ENCODE data around the gene HPCA.
A peak's percentile ranks its signal among the peaks of the same experiment; 100 is the strongest.

Gene HPCA

GRCh38 chr1:32926562-32926961 is 40.3 kb downstream of the HPCA start:
- no peak for DNase-seq (ENCODE audit: low read depth)
- no peak overlapping the region for H3K4me3 ChIP-seq (ENCODE audit: low read depth, low read length)
- no peak for TF ChIP-seq CTCF (IDR thresholded peaks at IDR 0.05; ENCODE audit: control insufficient read depth, extremely low read depth, insufficient read depth)

- TF ChIP-seq CTCF (IDR thresholded peaks at IDR 0.05; ENCODE audit: control insufficient read depth, extremely low read depth, insufficient read depth), result no peak
- H3K4me3 ChIP-seq (ENCODE audit: low read depth, low read length), result no peak overlapping the region
Measured at GRCh38 chr1:32927441-32927840, 41.1 kb downstream of the HPCA start.

GRCh38 chr1:32928285-32928684 is 42.0 kb downstream of the HPCA start:
- DNase-seq (ENCODE audit: low read depth), result no peak
- no peak for TF ChIP-seq CTCF (IDR thresholded peaks at IDR 0.05; ENCODE audit: control insufficient read depth, extremely low read depth, insufficient read depth)
- H3K4me3 ChIP-seq (ENCODE audit: low read depth, low read length), result no peak overlapping the region

More at GRCh38 chr1:32927441-32927840, 41.1 kb downstream of the HPCA start:
- DNase-seq (ENCODE audit: low read depth), result no peak

GRCh38 chr1:32928715-32929114 is 42.4 kb downstream of the HPCA start:
- no peak for TF ChIP-seq CTCF (IDR thresholded peaks at IDR 0.05; ENCODE audit: control insufficient read depth, extremely low read depth, insufficient read depth)
- no peak for DNase-seq (ENCODE audit: low read depth)
- H3K4me3 ChIP-seq (ENCODE audit: low read depth, low read length), result no peak overlapping the region

- no peak for TF ChIP-seq CTCF (IDR thresholded peaks at IDR 0.05; ENCODE audit: control insufficient read depth, extremely low read depth, insufficient read depth)
- no peak overlapping the region for H3K4me3 ChIP-seq (ENCODE audit: low read depth, low read length)
- no peak for DNase-seq (ENCODE audit: low read depth)
Measured at GRCh38 chr1:32929366-32929765, 43.1 kb downstream of the HPCA start.

- H3K4me3 ChIP-seq (ENCODE audit: low read depth, low read length), result no peak overlapping the region
- TF ChIP-seq CTCF (IDR thresholded peaks at IDR 0.05; ENCODE audit: control insufficient read depth, extremely low read depth, insufficient read depth), result no peak
- DNase-seq (ENCODE audit: low read depth), result no peak
Measured at GRCh38 chr1:32931760-32932159, 45.5 kb downstream of the HPCA start.

GRCh38 chr1:32933742-32934322 is 47.5 kb downstream of the HPCA start:
- no peak for TF ChIP-seq CTCF (IDR thresholded peaks at IDR 0.05; ENCODE audit: control insufficient read depth, extremely low read depth, insufficient read depth)
- peak; percentile 89 for DNase-seq (ENCODE audit: low read depth)
- no peak overlapping the region for H3K4me3 ChIP-seq (ENCODE audit: low read depth, low read length)

Data from LNCaP clone FGC (cell line).